Midbrain (tissue), 1 donor: ENCODE data around the gene IL12B.
"Not testable (repeated sequence)": the region's sequence is repeated elsewhere in the genome, so short reads cannot be mapped to it uniquely, and the experiment has no call there.

ENCODE experiments used
- DNase-seq: peaks from one replicate; lab custom pipeline; 2025; lab: John Stamatoyannopoulos, UW

The IL12B gene

GRCh38 chr5:159294921-159295320 is 35.4 kb downstream of the IL12B start:
- DNase-seq: no peak

- DNase-seq: no peak
Observed at GRCh38 chr5:159290741-159291140, 39.5 kb downstream of the IL12B start.

- peak; percentile 67 for DNase-seq
Observed at GRCh38 chr5:159286420-159287035, 43.8 kb downstream of the IL12B start.

- DNase-seq: no peak
Observed at GRCh38 chr5:159274676-159275075, 55.6 kb downstream of the IL12B start.

GRCh38 chr5:159273923-159274322 is 56.4 kb downstream of the IL12B start:
- no peak for DNase-seq

- DNase-seq: no peak
Observed at GRCh38 chr5:159269723-159270122, 60.6 kb downstream of the IL12B start.

- DNase-seq: not testable (repeated sequence)
Observed at GRCh38 chr5:159266764-159267163, 63.5 kb downstream of the IL12B start.
